Activated T-cell treated with anti-CD3 and anti-CD28 coated beads, Interleukin-2, amount 50 U/mL, for 24 hours (primary cell): ENCODE results near the gene DMC1.
"Not testable (repeated sequence)": the region's sequence is repeated elsewhere in the genome, so short reads cannot be mapped to it uniquely, and the experiment has no call there.

Experiments
- DNase-seq: peaks from one replicate; pipeline ENCODE4 v3.0.0-alpha.2; 2020
- H3K27ac Mint-ChIP-seq: 2 replicates; pipeline ENCODE4 v1.8.0; 2020; ENCODE audit warnings: mild to moderate bottlenecking, mixed read lengths
- H3K27me3 Mint-ChIP-seq: 2 replicates; pipeline ENCODE4 v1.8.0; 2020; ENCODE audit warnings: mixed read lengths
- H3K36me3 Mint-ChIP-seq: 2 replicates; pipeline ENCODE4 v1.8.0; 2020; ENCODE audit warnings: low read depth, mixed read lengths
- H3K4me1 Mint-ChIP-seq: 2 replicates; pipeline ENCODE4 v1.8.0; 2020; ENCODE audit warnings: low read depth, mixed read lengths
- H3K4me3 Mint-ChIP-seq: 2 replicates; pipeline ENCODE4 v1.8.0; 2020; ENCODE audit warnings: mild to moderate bottlenecking, moderate library complexity, mixed read lengths
- H3K9me3 Mint-ChIP-seq: 2 replicates; pipeline ENCODE4 v1.8.0; 2020; ENCODE audit warnings: mixed read lengths

DMC1 gene

DNA sequence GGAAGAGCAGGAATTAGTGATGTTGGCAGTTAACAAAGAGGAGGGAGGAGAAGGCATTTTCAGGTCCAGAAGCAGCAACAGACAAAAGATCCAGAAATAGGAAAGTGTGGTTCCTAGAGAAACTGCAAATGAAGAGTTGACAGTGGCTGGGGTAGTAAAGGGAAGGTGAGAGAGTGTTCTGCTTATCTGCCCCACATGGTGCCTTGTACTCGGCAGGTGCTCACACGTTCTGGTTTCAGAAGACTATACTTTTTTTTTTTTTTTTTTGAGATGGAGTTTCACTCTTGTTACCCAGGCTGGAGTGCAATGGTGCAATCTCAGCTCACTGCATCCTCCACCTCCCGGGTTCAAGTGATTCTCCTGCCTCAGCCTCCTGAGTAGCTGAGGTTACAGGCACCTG lies 12.9 kb upstream of the DMC1 start:
- not testable (repeated sequence) for H3K36me3 Mint-ChIP-seq, H3K9me3 Mint-ChIP-seq, H3K4me1 Mint-ChIP-seq, DNase-seq, H3K27me3 Mint-ChIP-seq, H3K27ac Mint-ChIP-seq, H3K4me3 Mint-ChIP-seq

DNA sequence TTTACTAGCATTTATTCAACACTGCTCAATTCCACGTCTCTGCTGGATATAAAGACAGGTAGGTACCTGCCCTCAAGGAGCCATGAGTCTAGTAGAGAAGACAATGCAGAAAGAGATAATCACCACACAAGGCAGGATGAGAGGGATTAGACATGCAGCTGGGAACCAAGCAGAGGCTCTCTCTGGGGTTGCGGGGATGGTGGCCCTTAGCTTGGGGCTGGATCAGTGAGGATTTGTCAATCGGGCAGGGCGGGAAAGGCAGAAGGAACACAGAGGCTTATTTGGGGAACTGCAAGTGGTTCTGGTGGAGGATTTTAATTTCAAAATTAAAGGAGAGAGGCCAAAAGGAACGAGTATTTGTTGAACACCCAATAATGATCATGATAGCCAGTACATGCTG lies 8.5 kb upstream of the DMC1 start:
- Mint-ChIP-seq H3K27ac (no peak overlapping the region), H3K27me3 (no peaks in the 10 kb centered on the region), H3K36me3 (no peaks in the 10 kb centered on the region), H3K4me1 (no peaks in the 10 kb centered on the region), H3K4me3 (no peak overlapping the region), H3K9me3 (no peaks in the 10 kb centered on the region)
- no peak for DNase-seq

DNA sequence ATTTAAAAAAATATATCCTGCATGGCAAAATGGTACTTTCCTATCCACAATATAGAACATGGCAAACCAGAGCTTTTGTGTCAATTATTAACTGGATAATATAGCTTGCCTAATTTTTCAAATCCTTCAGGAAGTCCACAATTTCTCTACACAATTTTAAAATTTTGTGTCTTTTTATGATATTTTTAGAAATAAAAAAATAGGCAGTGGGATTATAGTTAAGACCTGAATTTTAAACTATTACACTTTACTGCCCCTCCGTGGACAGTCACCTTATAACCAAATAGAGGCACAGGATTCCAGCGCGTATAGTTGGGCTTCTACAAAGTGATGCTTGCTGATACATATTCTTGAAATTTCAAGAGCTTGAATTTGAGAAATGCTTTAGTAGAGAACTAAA lies 2.1 kb upstream of the DMC1 start:
- H3K9me3 Mint-ChIP-seq = no peaks in the 10 kb centered on the region
- no peaks in the 10 kb centered on the region for H3K27me3 Mint-ChIP-seq
- H3K4me1 Mint-ChIP-seq = peaks cover 25% of the 10 kb centered on the region
- H3K4me3 Mint-ChIP-seq = no peak overlapping the region
- H3K36me3 Mint-ChIP-seq = peaks cover 7% of the 10 kb centered on the region
- no peak for DNase-seq
- H3K27ac Mint-ChIP-seq = no peak overlapping the region

DNA sequence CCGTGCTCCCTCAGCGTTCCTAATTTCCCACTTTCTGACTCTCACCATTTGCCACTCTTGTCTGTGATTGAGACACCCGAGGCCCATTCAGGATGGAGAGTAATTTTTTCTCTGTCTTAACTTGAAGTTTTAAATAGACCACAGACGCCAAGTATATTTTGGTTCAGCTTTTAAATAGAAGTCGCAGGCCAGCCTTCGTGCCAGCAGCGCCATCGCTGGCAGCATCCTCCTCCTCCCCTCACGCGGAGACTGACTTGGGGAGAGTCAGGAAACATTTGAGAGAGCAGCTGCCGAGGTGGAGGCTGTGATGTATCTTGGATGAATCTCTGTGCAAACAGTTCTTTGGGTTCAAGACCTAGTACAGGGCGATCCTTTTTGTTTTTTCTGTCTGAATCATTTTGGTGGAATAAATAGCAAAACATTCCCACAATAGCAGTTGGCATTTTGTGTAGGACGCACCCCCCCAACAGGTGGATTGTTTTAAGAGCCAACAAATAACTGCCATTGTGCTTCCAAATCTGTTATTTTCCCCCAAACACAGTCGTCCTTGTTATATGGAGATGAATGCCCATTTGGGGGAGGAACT lies 889 bp upstream of the DMC1 start:
- peaks cover 25% of the 10 kb centered on the region for H3K4me1 Mint-ChIP-seq
- H3K27ac Mint-ChIP-seq = peak overlapping the region; percentile 94
- no peak for DNase-seq
- no peaks in the 10 kb centered on the region for H3K9me3 Mint-ChIP-seq
- peak overlapping the region; percentile 85 for H3K4me3 Mint-ChIP-seq
- peaks cover 7% of the 10 kb centered on the region for H3K36me3 Mint-ChIP-seq
- H3K27me3 Mint-ChIP-seq = no peaks in the 10 kb centered on the region

DNA sequence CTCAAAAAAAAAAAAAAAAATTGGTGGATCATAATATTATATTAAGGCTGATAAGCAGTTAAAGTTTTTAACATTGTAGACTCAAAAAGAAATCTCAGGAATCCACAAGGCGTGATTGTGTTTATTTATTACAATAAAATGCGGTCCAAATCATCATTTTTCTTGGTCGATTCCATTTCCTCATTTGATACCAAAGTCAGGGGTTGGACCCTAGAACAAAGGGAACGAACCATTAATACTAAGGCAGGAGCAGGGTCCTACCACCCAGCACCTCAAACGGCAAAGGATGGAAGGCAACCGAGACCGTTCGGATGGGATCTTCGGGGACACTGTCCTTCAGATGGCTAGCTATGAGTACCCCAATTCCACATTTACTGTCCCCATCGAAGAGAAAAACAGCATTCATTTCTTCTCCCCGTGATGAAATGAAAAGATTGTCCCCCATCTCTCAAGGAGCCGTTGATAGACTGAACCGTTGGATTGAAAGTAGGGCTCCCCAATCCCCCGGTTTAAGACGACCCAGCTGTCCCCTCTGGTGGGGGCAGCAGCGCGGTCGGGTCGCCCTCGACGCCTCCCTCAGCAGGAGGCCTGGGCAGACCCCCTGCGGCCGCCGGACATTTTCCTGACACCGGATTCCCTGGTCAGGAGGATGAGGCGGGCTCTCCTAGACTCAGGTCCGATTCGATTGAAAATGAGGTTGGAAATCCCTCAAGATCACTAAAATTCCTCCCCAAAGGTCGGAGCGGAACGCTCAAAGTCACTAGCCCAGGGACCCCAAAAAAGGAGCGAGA lies 607 bp downstream of the DMC1 start:
- Mint-ChIP-seq H3K36me3 (peaks cover 7% of the 10 kb centered on the region), H3K27me3 (no peaks in the 10 kb centered on the region), H3K27ac (peak overlapping the region; percentile 98), H3K4me3 (peak overlapping the region; percentile 85), H3K4me1 (peaks cover 25% of the 10 kb centered on the region), H3K9me3 (no peaks in the 10 kb centered on the region)
- DNase-seq = no peak

DNA sequence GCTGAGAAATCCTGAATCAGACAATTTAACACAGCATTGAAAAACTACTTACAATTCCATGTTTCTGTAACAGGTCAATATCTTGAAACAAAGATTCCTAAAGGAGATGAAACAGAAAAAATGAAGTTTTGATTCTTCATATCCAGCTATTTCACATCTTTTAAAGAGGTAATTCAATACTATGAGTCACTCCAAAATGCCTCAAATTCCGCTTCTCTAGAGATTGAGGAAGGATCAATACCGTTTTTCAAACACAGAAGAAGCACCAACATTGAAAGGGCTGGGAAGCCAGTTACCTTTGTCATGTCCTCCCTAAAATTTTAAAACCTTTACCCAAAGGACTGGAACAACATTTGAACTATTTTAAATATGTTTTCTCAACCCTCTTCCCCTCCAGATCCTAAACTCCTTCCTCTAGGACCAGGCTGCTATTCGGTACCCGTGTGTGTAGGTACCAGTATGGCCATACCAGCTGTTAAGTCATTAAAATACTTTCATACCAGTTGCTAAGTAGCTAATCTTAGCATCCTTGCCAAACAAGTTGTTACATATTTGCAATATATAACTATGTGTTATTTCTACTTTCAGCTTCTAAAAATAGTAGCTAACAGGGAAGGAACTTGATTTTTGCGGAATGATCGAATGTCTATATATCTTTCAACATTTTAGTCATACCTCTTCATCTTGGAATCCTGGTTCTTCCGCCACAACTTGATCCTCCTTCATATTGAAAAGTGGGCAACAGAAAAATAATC lies 2.3 kb downstream of the DMC1 start:
- no peak for DNase-seq
- Mint-ChIP-seq H3K27me3 (no peaks in the 10 kb centered on the region), H3K36me3 (peaks cover 7% of the 10 kb centered on the region), H3K27ac (no peak overlapping the region), H3K4me1 (peaks cover 21% of the 10 kb centered on the region), H3K9me3 (no peaks in the 10 kb centered on the region), H3K4me3 (peak overlapping the region; percentile 2)

DNA sequence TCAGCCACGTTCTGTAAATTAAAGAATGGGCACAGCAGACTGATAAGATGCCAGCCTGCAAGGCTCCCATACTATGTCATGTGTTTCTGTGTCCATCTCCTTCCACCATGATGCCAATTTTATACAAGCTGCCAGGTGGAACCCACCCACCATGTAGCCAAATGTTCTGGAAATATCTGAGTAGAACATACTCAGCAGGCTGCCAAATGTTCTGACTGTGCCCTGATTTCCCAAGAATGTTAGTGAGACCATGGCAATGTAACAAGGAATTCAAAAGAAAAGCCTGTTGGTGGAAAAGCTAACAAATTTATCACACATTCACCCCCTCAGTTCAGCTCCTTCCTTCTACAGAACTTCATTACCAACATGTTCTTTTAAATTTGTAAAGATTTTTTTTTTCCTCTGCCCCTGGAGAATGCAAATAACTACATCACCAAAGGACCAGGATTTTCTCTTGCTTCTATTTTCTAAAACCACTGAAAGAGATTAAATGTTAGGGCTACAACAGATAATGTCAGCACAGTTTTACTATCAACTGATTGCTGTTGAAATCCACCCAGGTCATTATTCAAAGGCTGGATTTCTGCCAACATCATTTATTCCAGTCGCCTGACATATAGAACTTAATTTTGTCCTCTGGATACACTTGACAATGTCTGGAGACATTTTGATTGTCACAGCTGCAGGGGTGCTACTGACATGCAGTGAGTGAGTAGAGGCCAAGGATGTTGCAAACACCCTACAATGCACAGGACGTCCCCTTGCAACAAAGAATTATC lies 3.1 kb downstream of the DMC1 start:
- no peak overlapping the region for H3K27ac Mint-ChIP-seq
- H3K4me3 Mint-ChIP-seq = no peak overlapping the region
- DNase-seq = no peak
- peaks cover 7% of the 10 kb centered on the region for H3K36me3 Mint-ChIP-seq
- H3K9me3 Mint-ChIP-seq = no peaks in the 10 kb centered on the region
- H3K4me1 Mint-ChIP-seq = peaks cover 21% of the 10 kb centered on the region
- H3K27me3 Mint-ChIP-seq = no peaks in the 10 kb centered on the region

DNA sequence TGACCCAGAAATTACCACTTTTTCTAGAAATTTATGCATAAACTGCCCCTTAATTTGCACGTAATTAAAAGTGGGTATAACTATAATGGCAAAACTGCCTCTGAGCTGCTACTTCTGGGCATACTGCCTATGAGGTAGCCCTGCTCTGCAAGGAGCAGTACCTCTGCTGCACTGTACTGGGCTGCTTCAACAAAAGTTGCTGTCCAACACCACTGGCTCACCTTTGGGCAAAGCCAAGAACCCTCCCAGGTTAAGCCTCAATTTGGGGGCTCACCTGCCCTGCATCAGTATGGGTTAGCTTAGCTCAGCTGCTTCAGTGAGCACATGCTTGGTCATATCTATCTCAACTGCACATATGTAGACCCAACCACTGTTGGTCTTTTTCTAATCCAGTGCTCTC lies 4.5 kb downstream of the DMC1 start:
- H3K4me3 Mint-ChIP-seq = no peak overlapping the region

DNA sequence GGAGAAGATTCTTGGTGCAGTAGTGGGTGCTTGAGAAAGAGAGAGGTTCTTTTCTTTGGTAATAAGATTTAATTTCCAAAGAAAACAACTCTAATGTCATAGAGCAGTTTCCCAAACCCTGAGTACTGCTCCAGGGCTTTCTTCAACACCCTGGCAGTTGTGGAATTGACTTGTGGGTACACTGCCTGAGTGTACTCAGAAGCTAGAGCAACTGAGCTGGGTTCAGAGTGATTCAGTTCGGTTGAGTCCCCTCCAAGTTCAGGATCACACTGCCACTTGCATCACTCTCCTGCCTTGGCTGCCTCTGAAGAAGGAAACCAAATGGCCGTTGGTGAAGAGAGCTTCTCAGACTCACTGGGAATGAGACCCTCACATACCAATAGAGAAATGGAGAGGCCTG lies 5.3 kb downstream of the DMC1 start:
- H3K27ac Mint-ChIP-seq = no peak overlapping the region
- H3K4me3 Mint-ChIP-seq = no peak overlapping the region
- H3K27me3 Mint-ChIP-seq = no peaks in the 10 kb centered on the region
- peaks cover 4% of the 10 kb centered on the region for H3K4me1 Mint-ChIP-seq
- H3K36me3 Mint-ChIP-seq = peaks cover 9% of the 10 kb centered on the region
- no peaks in the 10 kb centered on the region for H3K9me3 Mint-ChIP-seq
- DNase-seq = no peak

More for the DNA sequence above, 4.5 kb downstream of the DMC1 start:
- H3K27ac Mint-ChIP-seq = no peak overlapping the region
- H3K4me1 Mint-ChIP-seq = peaks cover 9% of the 10 kb centered on the region
- no peaks in the 10 kb centered on the region for H3K27me3 Mint-ChIP-seq
- no peaks in the 10 kb centered on the region for H3K9me3 Mint-ChIP-seq
- no peak for DNase-seq
- H3K36me3 Mint-ChIP-seq = peaks cover 10% of the 10 kb centered on the region

DNA sequence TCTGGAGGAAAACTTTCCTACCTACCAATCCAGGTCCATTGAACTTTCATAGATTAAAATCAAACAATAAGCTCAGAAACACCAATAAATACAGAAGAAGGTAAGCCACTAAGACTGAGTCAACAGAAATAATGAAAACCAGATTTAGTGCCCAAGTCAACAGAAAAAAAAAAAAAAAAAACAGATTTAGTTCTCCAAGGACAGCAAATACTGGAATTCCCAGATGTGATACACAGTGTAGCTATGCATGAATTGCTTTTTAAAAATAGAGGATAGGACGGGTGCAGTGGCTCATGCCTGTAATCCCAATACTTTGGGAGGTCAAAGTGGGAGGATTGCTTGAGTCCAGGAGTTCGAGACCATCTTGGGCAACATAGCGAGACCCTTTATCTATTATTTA lies 15.7 kb downstream of the DMC1 start:
- Mint-ChIP-seq H3K27me3 (no peaks in the 10 kb centered on the region), H3K4me1 (no peaks in the 10 kb centered on the region), H3K36me3 (peaks cover 7% of the 10 kb centered on the region), H3K4me3 (no peak overlapping the region), H3K9me3 (no peaks in the 10 kb centered on the region), H3K27ac (no peak overlapping the region)
- DNase-seq = no peak

DNA sequence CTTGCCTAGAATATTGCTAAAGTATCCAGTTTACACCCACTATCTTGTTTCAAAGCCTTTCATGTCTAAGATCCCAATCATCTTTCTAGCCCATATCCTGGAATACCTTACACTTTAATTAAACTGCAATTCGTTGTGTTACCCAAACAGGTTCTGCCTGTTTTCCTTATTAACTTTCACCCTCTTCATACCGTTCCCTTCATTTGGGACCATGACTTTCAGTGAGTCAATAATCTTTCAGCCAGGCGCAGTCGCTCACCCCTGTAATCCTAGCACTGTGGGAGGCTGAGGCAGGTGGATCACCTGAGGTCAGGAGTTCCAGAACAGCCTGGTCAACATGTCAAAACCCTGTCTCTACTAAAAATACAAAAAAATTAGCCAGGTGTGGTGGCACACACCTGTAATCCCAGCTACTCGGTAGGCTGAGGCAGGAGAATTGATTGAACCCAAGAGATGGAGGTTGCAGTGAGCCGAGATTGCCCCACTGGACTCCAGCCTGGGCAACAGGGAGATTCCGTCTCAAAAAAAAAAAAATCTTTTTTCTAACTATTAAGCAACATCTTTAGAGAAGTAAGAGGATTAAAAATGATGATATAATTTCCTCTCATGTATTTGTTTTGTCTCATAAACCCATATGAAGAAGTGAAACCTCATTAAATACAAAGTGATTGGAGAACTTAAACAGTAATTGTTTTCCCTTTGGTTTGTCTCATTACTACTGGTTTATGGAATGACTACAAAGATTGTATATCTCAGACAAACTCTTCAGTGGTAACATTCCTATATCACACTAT lies 20.7 kb downstream of the DMC1 start:
- H3K9me3 Mint-ChIP-seq = peaks cover 4% of the 10 kb centered on the region
- H3K4me1 Mint-ChIP-seq = no peaks in the 10 kb centered on the region
- H3K4me3 Mint-ChIP-seq = no peak overlapping the region
- no peaks in the 10 kb centered on the region for H3K27me3 Mint-ChIP-seq
- H3K27ac Mint-ChIP-seq = no peak overlapping the region
- peaks cover 11% of the 10 kb centered on the region for H3K36me3 Mint-ChIP-seq
- no peak for DNase-seq

DNA sequence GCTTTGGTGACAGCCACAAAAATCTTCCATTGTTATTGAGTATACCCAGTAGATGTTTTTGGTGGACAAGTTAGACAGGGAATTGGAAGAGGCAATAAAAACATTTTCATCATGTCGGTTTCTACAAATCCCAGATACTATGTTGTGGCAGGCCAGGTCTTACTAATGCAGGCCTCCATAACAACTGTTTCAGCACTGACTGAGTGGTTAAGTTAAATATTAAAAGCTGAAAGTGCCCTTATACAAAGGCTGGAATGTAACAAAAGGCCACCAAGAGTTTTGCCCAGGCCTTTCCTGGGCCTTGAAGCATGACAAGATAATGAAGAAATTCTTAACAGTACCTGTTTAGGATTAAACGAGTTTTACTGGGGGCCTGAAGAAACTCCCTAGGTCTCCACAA lies 29.3 kb downstream of the DMC1 start:
- Mint-ChIP-seq H3K9me3 (peaks cover 11% of the 10 kb centered on the region), H3K27me3 (no peaks in the 10 kb centered on the region)

DNA sequence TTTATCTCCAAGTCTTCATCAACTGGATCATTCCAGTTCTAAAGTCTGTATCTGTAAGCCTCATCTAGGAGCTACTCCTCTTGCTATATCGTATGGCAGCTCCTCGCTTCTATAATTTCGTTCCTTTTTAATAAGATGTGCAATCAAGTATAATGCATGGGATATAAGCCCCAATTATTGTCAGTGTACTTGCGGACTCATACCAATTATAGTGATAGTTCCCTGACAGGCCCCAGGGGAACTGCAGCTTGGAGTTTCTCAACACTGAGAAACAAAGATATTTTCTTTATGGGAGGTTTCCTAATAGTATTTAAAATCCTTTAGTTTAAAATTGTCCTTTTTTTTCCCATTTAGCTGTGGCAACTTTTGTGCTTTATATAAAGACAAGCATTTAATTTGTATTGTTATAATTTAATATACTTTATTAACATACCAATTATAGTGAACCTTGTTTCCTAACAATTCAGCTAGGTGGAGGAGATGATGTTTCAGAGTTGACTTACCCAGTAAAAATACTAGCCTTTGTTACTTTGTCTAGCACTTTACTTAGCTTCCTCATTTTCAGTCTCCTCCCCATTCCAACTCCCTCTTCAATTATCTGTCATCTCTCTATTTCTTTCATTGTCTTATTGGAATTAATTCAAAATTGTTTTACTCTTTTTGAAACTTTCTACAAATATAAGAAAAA lies 38.6 kb downstream of the DMC1 start:
- Mint-ChIP-seq H3K27ac (peak overlapping the region; percentile 90), H3K4me3 (peak overlapping the region; percentile 51), H3K27me3 (no peaks in the 10 kb centered on the region), H3K9me3 (no peaks in the 10 kb centered on the region), H3K4me1 (peaks cover 13% of the 10 kb centered on the region), H3K36me3 (peaks cover 4% of the 10 kb centered on the region)
- no peak for DNase-seq

More for the DNA sequence above, 29.3 kb downstream of the DMC1 start:
- DNase-seq = no peak
- no peak overlapping the region for H3K4me3 Mint-ChIP-seq
- H3K27ac Mint-ChIP-seq = no peak overlapping the region
- H3K4me1 Mint-ChIP-seq = no peaks in the 10 kb centered on the region
- H3K36me3 Mint-ChIP-seq = peaks cover 24% of the 10 kb centered on the region
